Natural killer cell (primary cell): ENCODE measurements around the gene PALLD. TPM values are rescaled to one million over a fixed set of nuclear protein-coding genes. Genes with fewer than 3 reads are reported as not detected.

Source experiments
- ATAC-seq, 3 donors: fragments of 150-1000 bp in 2 of 3; fragments of 200-7000 bp in 1 of 3; cut with Tn5 transposase; 1 replicate in 1 of 3; 2 replicates in 2 of 3; pipeline ENCODE4 v1.10.0; 2021; ENCODE audit warnings: mild to moderate bottlenecking in 2 of 3, moderate library complexity in 2 of 3
- DNase-seq, 2 donors: peaks; one replicate each; pipeline versions ENCODE4 v3.0.0 to v3.0.0-alpha.2; 2013 to 2021; ENCODE audit warnings: mixed read lengths in 1 of 2
- H3K27ac ChIP-seq: one replicate; pipeline ENCODE4 v1.5.1; 2013; ENCODE audit warnings: mild to moderate bottlenecking, low read length
- H3K27me3 ChIP-seq: one replicate; pipeline ENCODE4 v1.6.1; 2013; ENCODE audit warnings: low read length; ENCODE audit not compliant: control insufficient read depth, insufficient read depth
- H3K36me3 ChIP-seq: one replicate; pipeline ENCODE4 v1.6.1; 2013; ENCODE audit warnings: low read length; ENCODE audit not compliant: control insufficient read depth, insufficient read depth
- H3K4me1 ChIP-seq: one replicate; pipeline ENCODE4 v1.6.1; 2013; ENCODE audit warnings: low read length; ENCODE audit not compliant: control insufficient read depth, insufficient read depth
- H3K4me3 ChIP-seq: one replicate; pipeline ENCODE4 v1.5.1; 2013; ENCODE audit warnings: low read length
- H3K9me3 ChIP-seq: one replicate; pipeline ENCODE4 v1.6.1; 2013; ENCODE audit warnings: low read length; ENCODE audit not compliant: control insufficient read depth, insufficient read depth
- H3K27ac Mint-ChIP-seq, 2 donors: one replicate each; pipeline ENCODE4 v1.8.0; 2022; ENCODE audit warnings: mild to moderate bottlenecking in 2 of 2, mixed read lengths in 2 of 2, moderate library complexity in 1 of 2
- H3K27me3 Mint-ChIP-seq, 2 donors: one replicate each; pipeline ENCODE4 v1.8.0; 2022; ENCODE audit warnings: low read depth in 2 of 2, mixed read lengths in 2 of 2
- H3K36me3 Mint-ChIP-seq: one replicate; pipeline ENCODE4 v1.8.0; 2022; ENCODE audit warnings: mixed read lengths
- H3K4me1 Mint-ChIP-seq, 2 donors: one replicate each; pipeline ENCODE4 v1.8.0; 2022; ENCODE audit warnings: mixed read lengths in 2 of 2
- H3K4me3 Mint-ChIP-seq: one replicate; pipeline ENCODE4 v1.8.0; 2022; ENCODE audit warnings: mild to moderate bottlenecking, moderate library complexity, mixed read lengths
- H3K9me3 Mint-ChIP-seq, 2 donors: one replicate each; pipeline ENCODE4 v1.8.0; 2022; ENCODE audit warnings: mixed read lengths in 2 of 2
- CTCF ChIP-seq: fragments of 200-600 bp; IDR thresholded peaks from one replicate; pipeline ENCODE4 v1.8.0; 2022; ENCODE audit warnings: antibody characterized with exemption
- WGBS: methylation state at CpG from one replicate; pipeline ENCODE4 v1.1.7; 2013; ENCODE audit warnings: missing lambda C conversion rate; ENCODE audit not compliant: insufficient coverage; 5-methylcytosine and 5-hydroxymethylcytosine counted together
- intact Hi-C: fragments of 100-400 bp; cut with micrococcal nuclease; formaldehyde crosslinking; loops from one replicate; pipeline ENCODE4 v1.14.2; 2022
- total RNA-seq, 4 donors: library from RNA; stranded (reverse); fragments of 120-200 nt in 1 of 4; gene quantifications; one replicate each; pipeline versions ENCODE4 v1.2.3 to v1.2.4, GENCODE V29; 2013 to 2022

The PALLD gene
- total RNA-seq, 3 donors from 2014 or later (not counting 1 experiment from before 2014, with no cell fraction given) = 15.1 to 25.4 (median 22.8) TPM

- peaks cover 15 to 16% of the 10 kb centered on the region in 2 donors for H3K4me1 Mint-ChIP-seq
- DNase-seq = no peak
- Histone ChIP-seq H3K27ac (no peak overlapping the region), H3K4me1 (no peaks in the 10 kb centered on the region), H3K27me3 (peaks cover 9% of the 10 kb centered on the region), H3K9me3 (no peaks in the 10 kb centered on the region), H3K4me3 (no peak overlapping the region), H3K36me3 (no peaks in the 10 kb centered on the region)
- no peaks in the 10 kb centered on the region for H3K9me3 Mint-ChIP-seq
- intact Hi-C loops = loop anchor here (10.0 kb wide), 1 partner anchor 101 kb away; no protein-coding TSS in a partner anchor
- no peak overlapping the region for H3K27ac Mint-ChIP-seq
- peaks cover 12 to 43% of the 10 kb centered on the region in 2 donors for H3K27me3 Mint-ChIP-seq
- WGBS = 89% methylated on average over 13 of the region's 13 CpGs
- ATAC-seq = no peak
- H3K36me3 Mint-ChIP-seq = no peaks in the 10 kb centered on the region
- TF ChIP-seq CTCF = no peak
- no peak overlapping the region for H3K4me3 Mint-ChIP-seq
Observed at GRCh38 chr4:168815379-168816345, 318.8 kb downstream of the PALLD start.

- no peak overlapping the region for H3K4me3 ChIP-seq
- intact Hi-C loops = loop anchor here (1.0 to 10.0 kb wide), 2 partner anchors 14 to 103 kb away; no protein-coding TSS in a partner anchor
- H3K4me1 ChIP-seq = no peaks in the 10 kb centered on the region
- H3K27ac ChIP-seq = no peak overlapping the region
- Mint-ChIP-seq H3K9me3 (no peaks in the 10 kb centered on the region), H3K27ac (no peak overlapping the region), H3K36me3 (no peaks in the 10 kb centered on the region), H3K4me1 (peaks cover 15 to 16% of the 10 kb centered on the region in 2 donors), H3K4me3 (no peak overlapping the region), H3K27me3 (peaks cover 13 to 44% of the 10 kb centered on the region in 2 donors)
- no peaks in the 10 kb centered on the region for H3K36me3 ChIP-seq
- H3K27me3 ChIP-seq = peaks cover 9% of the 10 kb centered on the region
- DNase-seq (no peak), ATAC-seq (no peak)
- no CpG with 5 or more reads among the region's 2 CpGs for whole genome bisulfite sequencing
- H3K9me3 ChIP-seq = no peaks in the 10 kb centered on the region
- no peak for TF ChIP-seq CTCF
Observed at GRCh38 chr4:168817370-168817769, 320.5 kb downstream of the PALLD start.

- no peak overlapping the region for H3K4me3 Mint-ChIP-seq
- ATAC-seq (no peak), DNase-seq (no peak)
- H3K27ac Mint-ChIP-seq = no peak overlapping the region
- intact Hi-C loops = no loop called here
- H3K36me3 Mint-ChIP-seq = no peaks in the 10 kb centered on the region
- Histone ChIP-seq H3K4me3 (no peak overlapping the region), H3K9me3 (no peaks in the 10 kb centered on the region), H3K4me1 (no peaks in the 10 kb centered on the region), H3K27ac (no peak overlapping the region), H3K27me3 (peaks cover 4% of the 10 kb centered on the region), H3K36me3 (no peaks in the 10 kb centered on the region)
- WGBS = 95% methylated on average over 5 of the region's 5 CpGs
- TF ChIP-seq CTCF = no peak
- H3K4me1 Mint-ChIP-seq = peaks cover 3 to 4% of the 10 kb centered on the region in 2 donors
- H3K9me3 Mint-ChIP-seq = no peaks in the 10 kb centered on the region
- H3K27me3 Mint-ChIP-seq = peaks cover 10 to 45% of the 10 kb centered on the region in 2 donors
Observed at GRCh38 chr4:168822481-168822880, 325.6 kb downstream of the PALLD start.
